ENCODE data around the gene API5.

API5 gene

GRCh38 chr11:43381802-43382201 is 70.0 kb downstream of the API5 start (continued):
- TF ChIP-seq ZFP3 (CRISPR knock-in tag; IDR thresholded peaks at IDR 0.05), result no peak
- TF ChIP-seq TSHZ2 (CRISPR knock-in tag; IDR thresholded peaks at IDR 0.05), result no peak
- TF ChIP-seq BACH2 (CRISPR knock-in tag; IDR thresholded peaks at IDR 0.05; ENCODE audit: borderline replicate concordance), result no peak
- no peak for TF ChIP-seq ESRRG (CRISPR knock-in tag; IDR thresholded peaks at IDR 0.05)
- no peak for TF ChIP-seq SNAI2 (CRISPR knock-in tag; IDR thresholded peaks at IDR 0.05)
- TF ChIP-seq GLIS3 (CRISPR knock-in tag; IDR thresholded peaks at IDR 0.05), result no peak
- TF ChIP-seq ZNF8 (CRISPR knock-in tag; IDR thresholded peaks at IDR 0.05), result no peak
- TF ChIP-seq ISL1 (CRISPR knock-in tag; IDR thresholded peaks at IDR 0.05), result no peak
- no peak for TF ChIP-seq ZNF70 (CRISPR knock-in tag; IDR thresholded peaks at IDR 0.05)
- TF ChIP-seq ZNF565 (CRISPR knock-in tag; conservative IDR thresholded peaks at IDR 0.05; ENCODE audit: low read depth), result no peak
- no peak for TF ChIP-seq CSDC2 (CRISPR knock-in tag; IDR thresholded peaks at IDR 0.05)

GRCh38 chr11:43382614-43383013 is 70.8 kb downstream of the API5 start:
- ATAC-seq, result no peak
- TF ChIP-seq, protein P1, sequence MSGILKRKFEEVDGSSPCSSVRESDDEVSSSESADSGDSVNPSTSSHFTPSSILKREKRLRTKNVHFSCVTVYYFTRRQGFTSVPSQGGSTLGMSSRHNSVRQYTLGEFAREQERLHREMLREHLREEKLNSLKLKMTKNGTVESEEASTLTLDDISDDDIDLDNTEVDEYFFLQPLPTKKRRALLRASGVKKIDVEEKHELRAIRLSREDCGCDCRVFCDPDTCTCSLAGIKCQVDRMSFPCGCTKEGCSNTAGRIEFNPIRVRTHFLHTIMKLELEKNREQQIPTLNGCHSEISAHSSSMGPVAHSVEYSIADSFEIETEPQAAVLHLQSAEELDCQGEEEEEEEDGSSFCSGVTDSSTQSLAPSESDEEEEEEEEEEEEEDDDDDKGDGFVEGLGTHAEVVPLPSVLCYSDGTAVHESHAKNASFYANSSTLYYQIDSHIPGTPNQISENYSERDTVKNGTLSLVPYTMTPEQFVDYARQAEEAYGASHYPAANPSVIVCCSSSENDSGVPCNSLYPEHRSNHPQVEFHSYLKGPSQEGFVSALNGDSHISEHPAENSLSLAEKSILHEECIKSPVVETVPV (CRISPR knock-in tag; IDR thresholded peaks at IDR 0.05), result no peak
- no peak for TF ChIP-seq TOX (CRISPR knock-in tag; IDR thresholded peaks at IDR 0.05; ENCODE audit: borderline replicate concordance)
- TF ChIP-seq TSHZ2 (CRISPR knock-in tag; IDR thresholded peaks at IDR 0.05), result no peak
- no peak for TF ChIP-seq PPARA (CRISPR knock-in tag; IDR thresholded peaks at IDR 0.05; ENCODE audit: borderline replicate concordance)
- no peak for TF ChIP-seq SNAI2 (CRISPR knock-in tag; IDR thresholded peaks at IDR 0.05)
- no peak for TF ChIP-seq GLIS3 (CRISPR knock-in tag; IDR thresholded peaks at IDR 0.05)
- TF ChIP-seq OSR1 (CRISPR knock-in tag; IDR thresholded peaks at IDR 0.05), result no peak
- TF ChIP-seq ISL1 (CRISPR knock-in tag; IDR thresholded peaks at IDR 0.05), result no peak
- no peak for TF ChIP-seq ZFP30 (CRISPR knock-in tag; IDR thresholded peaks at IDR 0.05)
- no peak for TF ChIP-seq ZNF70 (CRISPR knock-in tag; IDR thresholded peaks at IDR 0.05)
- no peak for TF ChIP-seq ZNF565 (CRISPR knock-in tag; conservative IDR thresholded peaks at IDR 0.05; ENCODE audit: low read depth)
- TF ChIP-seq ESRRG (CRISPR knock-in tag; IDR thresholded peaks at IDR 0.05), result no peak
- TF ChIP-seq ZFP3 (CRISPR knock-in tag; IDR thresholded peaks at IDR 0.05), result no peak
- no peak for TF ChIP-seq PATZ1 (CRISPR knock-in tag; IDR thresholded peaks at IDR 0.05; ENCODE audit: borderline replicate concordance)
- TF ChIP-seq BACH2 (CRISPR knock-in tag; IDR thresholded peaks at IDR 0.05; ENCODE audit: borderline replicate concordance), result no peak

GRCh38 chr11:43384393-43384792 is 72.6 kb downstream of the API5 start:
- ATAC-seq, result no peak
- TF ChIP-seq ZC3H10 (CRISPR knock-in tag; IDR thresholded peaks at IDR 0.05), result no peak
- no peak for TF ChIP-seq ZFP30 (CRISPR knock-in tag; IDR thresholded peaks at IDR 0.05)
- no peak for TF ChIP-seq PATZ1 (CRISPR knock-in tag; IDR thresholded peaks at IDR 0.05; ENCODE audit: borderline replicate concordance)
- no peak for TF ChIP-seq SNAI2 (CRISPR knock-in tag; IDR thresholded peaks at IDR 0.05)
- no peak for TF ChIP-seq ZNF565 (CRISPR knock-in tag; conservative IDR thresholded peaks at IDR 0.05; ENCODE audit: low read depth)
- TF ChIP-seq ESRRG (CRISPR knock-in tag; IDR thresholded peaks at IDR 0.05), result no peak
- TF ChIP-seq TSHZ2 (CRISPR knock-in tag; IDR thresholded peaks at IDR 0.05), result no peak
- no peak for TF ChIP-seq PPARA (CRISPR knock-in tag; IDR thresholded peaks at IDR 0.05; ENCODE audit: borderline replicate concordance)
